DND-41 (cell line): Measurements from ENCODE around the gene PALM.

ENCODE experiments used
- ATAC-seq: fragments of 200-7000 bp; cut with Tn5 transposase; 3 replicates; pipeline ENCODE4 v1.9.1; 2021; ENCODE audit warnings: low read depth; ENCODE audit not compliant: insufficient read depth
- DNase-seq: peaks from one replicate; pipeline ENCODE4 v3.0.0-alpha.2; 2020
- H2AFZ ChIP-seq: 2 replicates; pipeline ENCODE4 v1.6.0; 2012; ENCODE audit warnings: low read depth, low read length
- H3K27ac ChIP-seq: 2 replicates; pipeline ENCODE4 v1.5.1; 2012; ENCODE audit warnings: low read length, inconsistent platforms
- H3K27me3 ChIP-seq: fragments of 200-600 bp; sonication (generic); 2 replicates; pipeline ENCODE4 v1.6.0; 2012; ENCODE audit warnings: low read length, mild to moderate bottlenecking, inconsistent platforms; ENCODE audit not compliant: insufficient read depth, poor library complexity
- H3K36me3 ChIP-seq: 2 replicates; pipeline ENCODE4 v1.5.1; 2012; ENCODE audit warnings: low read length, inconsistent platforms; ENCODE audit not compliant: insufficient read depth
- H3K4me1 ChIP-seq: 2 replicates; pipeline ENCODE4 v1.5.1; 2012; ENCODE audit warnings: mild to moderate bottlenecking, low read length; ENCODE audit not compliant: insufficient read depth
- H3K4me2 ChIP-seq: 2 replicates; pipeline ENCODE4 v1.6.0; 2012; ENCODE audit warnings: mild to moderate bottlenecking, moderate library complexity, low read length, inconsistent platforms; ENCODE audit not compliant: insufficient read depth
- H3K4me3 ChIP-seq, 2 experiments: fragments of 200-600 bp in 1 of 2; shearing (Covaris generic) in 1 of 2; 2 replicates each; pipeline ENCODE4 v1.5.1; 2012 to 2016; ENCODE audit warnings: inconsistent platforms in 2 of 2, low read length in 2 of 2, mild to moderate bottlenecking in 2 of 2, low read depth in 1 of 2, moderate library complexity in 1 of 2
- H3K79me2 ChIP-seq: 2 replicates; pipeline ENCODE4 v1.6.0; 2012; ENCODE audit warnings: low read length, inconsistent platforms; ENCODE audit not compliant: insufficient read depth
- H3K9ac ChIP-seq: 2 replicates; pipeline ENCODE4 v1.6.0; 2012; ENCODE audit warnings: low read depth, mild to moderate bottlenecking, inconsistent platforms, low read length, moderate library complexity
- H3K9me3 ChIP-seq: 2 replicates; pipeline ENCODE4 v1.5.1; 2012; ENCODE audit warnings: low read length, moderate library complexity, mild to moderate bottlenecking, inconsistent platforms; ENCODE audit not compliant: insufficient read depth, severe bottlenecking
- H4K20me1 ChIP-seq: 2 replicates; pipeline ENCODE4 v1.6.0; 2012; ENCODE audit warnings: low read length; ENCODE audit not compliant: insufficient read depth
- EZH2 ChIP-seq: IDR thresholded peaks from 3 replicates; pipeline ENCODE4 v1.6.1; 2012; ENCODE audit warnings: borderline replicate concordance, low read depth, mild to moderate bottlenecking, moderate library complexity, low read length, inconsistent platforms; ENCODE audit not compliant: severe bottlenecking
- TF ChIP-seq, protein P1 (sequence below): IDR thresholded peaks from 2 replicates; pipeline ENCODE4 v1.5.1; 2012; ENCODE audit warnings: borderline replicate concordance, low read length, moderate library complexity, mild to moderate bottlenecking; ENCODE audit not compliant: poor library complexity, severe bottlenecking; ENCODE audit errors: extremely low read depth

PALM gene

DNA sequence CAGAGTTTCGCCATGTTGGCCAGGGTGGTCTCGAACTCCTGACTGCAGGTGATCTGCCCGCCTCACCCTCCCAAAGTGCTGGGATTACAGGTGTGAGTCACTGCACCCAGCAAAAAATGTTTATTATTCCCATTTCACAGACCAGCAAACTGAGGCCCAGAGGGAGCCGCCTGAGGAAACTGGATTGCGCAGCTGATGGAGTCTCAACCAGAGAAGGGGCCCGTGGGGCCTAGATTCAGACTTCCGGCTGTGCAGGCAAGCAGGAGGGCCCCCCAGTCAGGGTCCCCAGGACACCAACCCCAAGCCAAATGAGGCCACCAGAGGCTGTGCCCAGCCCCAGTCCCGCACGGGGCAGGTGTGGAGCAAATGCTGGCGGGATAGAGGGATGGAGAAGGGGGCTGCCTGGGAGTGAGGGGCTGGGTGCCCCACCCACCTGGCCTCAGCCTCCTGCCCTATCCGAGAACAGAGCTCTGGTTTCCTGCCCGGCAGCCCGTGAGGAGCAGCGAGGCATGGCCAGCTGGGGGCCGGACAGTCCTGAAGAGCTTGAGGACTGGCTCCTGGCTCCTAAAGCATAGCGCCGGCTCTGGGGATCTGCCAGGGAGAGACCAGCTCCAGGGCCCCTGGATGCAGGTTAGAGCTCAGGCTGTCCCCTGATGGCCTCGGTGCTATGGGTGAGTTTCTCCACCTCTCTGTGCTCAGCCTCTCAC lies 64.1 kb downstream of the PALM start:
- no peaks in the 10 kb centered on the region for H3K36me3 ChIP-seq
- no peak overlapping the region for H3K4me3 ChIP-seq
- DNase-seq (no peak), ATAC-seq (no peak)
- H2AFZ ChIP-seq: no peak overlapping the region
- H3K27me3 ChIP-seq: no peaks in the 10 kb centered on the region
- H4K20me1 ChIP-seq: no peaks in the 10 kb centered on the region
- no peaks in the 10 kb centered on the region for H3K79me2 ChIP-seq
- H3K27ac ChIP-seq: no peak overlapping the region
- no peaks in the 10 kb centered on the region for H3K4me1 ChIP-seq
- no peak overlapping the region for H3K9ac ChIP-seq
- H3K9me3 ChIP-seq: no peaks in the 10 kb centered on the region
- no peak overlapping the region for H3K4me2 ChIP-seq
- TF ChIP-seq, protein P1, sequence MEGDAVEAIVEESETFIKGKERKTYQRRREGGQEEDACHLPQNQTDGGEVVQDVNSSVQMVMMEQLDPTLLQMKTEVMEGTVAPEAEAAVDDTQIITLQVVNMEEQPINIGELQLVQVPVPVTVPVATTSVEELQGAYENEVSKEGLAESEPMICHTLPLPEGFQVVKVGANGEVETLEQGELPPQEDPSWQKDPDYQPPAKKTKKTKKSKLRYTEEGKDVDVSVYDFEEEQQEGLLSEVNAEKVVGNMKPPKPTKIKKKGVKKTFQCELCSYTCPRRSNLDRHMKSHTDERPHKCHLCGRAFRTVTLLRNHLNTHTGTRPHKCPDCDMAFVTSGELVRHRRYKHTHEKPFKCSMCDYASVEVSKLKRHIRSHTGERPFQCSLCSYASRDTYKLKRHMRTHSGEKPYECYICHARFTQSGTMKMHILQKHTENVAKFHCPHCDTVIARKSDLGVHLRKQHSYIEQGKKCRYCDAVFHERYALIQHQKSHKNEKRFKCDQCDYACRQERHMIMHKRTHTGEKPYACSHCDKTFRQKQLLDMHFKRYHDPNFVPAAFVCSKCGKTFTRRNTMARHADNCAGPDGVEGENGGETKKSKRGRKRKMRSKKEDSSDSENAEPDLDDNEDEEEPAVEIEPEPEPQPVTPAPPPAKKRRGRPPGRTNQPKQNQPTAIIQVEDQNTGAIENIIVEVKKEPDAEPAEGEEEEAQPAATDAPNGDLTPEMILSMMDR: no peak
- TF ChIP-seq EZH2: no peak

- Histone ChIP-seq H3K4me1 (no peaks in the 10 kb centered on the region), H3K27ac (no peak overlapping the region), H3K4me2 (no peak overlapping the region), H3K79me2 (no peaks in the 10 kb centered on the region), H3K9me3 (no peaks in the 10 kb centered on the region), H3K27me3 (no peaks in the 10 kb centered on the region), H4K20me1 (no peaks in the 10 kb centered on the region), H3K4me3 (no peak overlapping the region), H2AFZ (no peak overlapping the region), H3K9ac (no peak overlapping the region), H3K36me3 (no peaks in the 10 kb centered on the region)
- ATAC-seq: no peak
- TF ChIP-seq, protein P1: no peak
- no peak for TF ChIP-seq EZH2
- DNase-seq: no peak
Measured at GRCh38 chr19:776549-776948, 67.8 kb downstream of the PALM start.

GRCh38 chr19:778910-779653 lies 70.3 kb downstream of the PALM start:
- no peak overlapping the region for H3K9ac ChIP-seq
- no peaks in the 10 kb centered on the region for H3K9me3 ChIP-seq
- H3K4me3 ChIP-seq: no peak overlapping the region
- DNase-seq (no peak), ATAC-seq (no peak)
- no peak overlapping the region; the same call in 1 of the 2 replicates for H2AFZ ChIP-seq
- no peaks in the 10 kb centered on the region for H4K20me1 ChIP-seq
- no peak overlapping the region for H3K27ac ChIP-seq
- no peaks in the 10 kb centered on the region for H3K79me2 ChIP-seq
- no peak overlapping the region for H3K4me2 ChIP-seq
- no peaks in the 10 kb centered on the region for H3K36me3 ChIP-seq
- TF ChIP-seq EZH2: no peak
- TF ChIP-seq, protein P1: no peak
- H3K27me3 ChIP-seq: no peaks in the 10 kb centered on the region
- H3K4me1 ChIP-seq: no peaks in the 10 kb centered on the region
